ENCODE results near the gene RIT2.

GRCh38 chr18:43054815-43055519, 60.5 kb downstream of the RIT2 start:
- no peak for TF ChIP-seq CTCF (IDR thresholded peaks at IDR 0.05; ENCODE audit: low read length)
- TF ChIP-seq EZH2 (IDR thresholded peaks at IDR 0.05; ENCODE audit: borderline replicate concordance, low read length): no peak

Measured in OCI-LY1 (cell line).